ENCODE data around the gene APOL2.

The APOL2 gene

GRCh38 chr22:36182056-36182455, 57.3 kb downstream of the APOL2 start:
- in situ Hi-C loops (cut with MboI; ENCODE audit: low sequenced_read_pairs): no loop called here

GRCh38 chr22:36180928-36181327, 58.4 kb downstream of the APOL2 start:
- in situ Hi-C loops (cut with MboI; ENCODE audit: low sequenced_read_pairs): no loop called here

- in situ Hi-C loops (cut with MboI; ENCODE audit: low sequenced_read_pairs): no loop called here
These were observed 59.1 kb downstream of the APOL2 start for GRCh38 chr22:36180038-36180880.

- in situ Hi-C loops (cut with MboI; ENCODE audit: low sequenced_read_pairs): no loop called here
These were observed 62.2 kb downstream of the APOL2 start for GRCh38 chr22:36177160-36177559.
